MM.1S (cell line): ENCODE measurements around the gene CD101.

Source experiments
- DNase-seq: peaks from one replicate; pipeline ENCODE4 v3.0.0-alpha.2; 2015
- H2AFZ ChIP-seq: fragments of 300-600 bp; sonication (generic); 2 replicates; pipeline ENCODE4 v1.6.0; 2016; ENCODE audit warnings: antibody characterized with exemption, low read length
- H3F3A ChIP-seq: fragments of 300-600 bp; sonication (generic); 2 replicates; pipeline ENCODE4 v1.6.1; 2016; ENCODE audit warnings: mild to moderate bottlenecking, antibody characterized with exemption, low read length, moderate library complexity, mixed read lengths; ENCODE audit not compliant: insufficient read depth
- H3K27ac ChIP-seq: fragments of 300-600 bp; sonication (generic); 2 replicates; pipeline ENCODE4 v1.5.1; 2016; ENCODE audit warnings: mild to moderate bottlenecking, low read length
- H3K27me3 ChIP-seq: fragments of 300-600 bp; sonication (generic); replicated peaks from 2 replicates; pipeline ENCODE4 v1.6.0; 2016; ENCODE audit warnings: low read length; ENCODE audit not compliant: insufficient read depth
- H3K36me3 ChIP-seq: fragments of 300-600 bp; sonication (generic); replicated peaks from 2 replicates; pipeline ENCODE4 v1.6.1; 2016; ENCODE audit warnings: mild to moderate bottlenecking, low read length, mixed read lengths; ENCODE audit not compliant: insufficient read depth
- H3K4me1 ChIP-seq: fragments of 300-600 bp; sonication (generic); 2 replicates; pipeline ENCODE4 v1.6.1; 2016; ENCODE audit warnings: low read length, mixed read lengths
- H3K4me2 ChIP-seq: fragments of 300-600 bp; sonication (generic); 2 replicates; pipeline ENCODE4 v1.6.0; 2016; ENCODE audit warnings: low read depth, low read length
- H3K4me3 ChIP-seq: fragments of 300-600 bp; sonication (generic); 2 replicates; pipeline ENCODE4 v1.5.1; 2016; ENCODE audit warnings: low read length, mixed read lengths
- H3K79me2 ChIP-seq: fragments of 300-600 bp; sonication (generic); 2 replicates; pipeline ENCODE4 v1.6.1; 2016; ENCODE audit warnings: mixed run types, low read length, mixed read lengths
- H3K9ac ChIP-seq: fragments of 300-600 bp; sonication (generic); 2 replicates; pipeline ENCODE4 v1.6.1; 2016; ENCODE audit warnings: low read length, mixed read lengths
- H3K9me2 ChIP-seq: fragments of 300-600 bp; sonication (generic); replicated peaks from 2 replicates; pipeline ENCODE4 v1.6.1; 2016; ENCODE audit warnings: mild to moderate bottlenecking, low read length, mixed read lengths; ENCODE audit not compliant: insufficient read depth
- H3K9me3 ChIP-seq: fragments of 300-600 bp; sonication (generic); replicated peaks from 2 replicates; pipeline ENCODE4 v1.6.1; 2016; ENCODE audit warnings: mild to moderate bottlenecking, low read length, mixed read lengths; ENCODE audit not compliant: insufficient read depth
- H4K20me1 ChIP-seq: fragments of 300-600 bp; sonication (generic); 2 replicates; pipeline ENCODE4 v1.6.1; 2016; ENCODE audit warnings: mild to moderate bottlenecking, low read length, moderate library complexity, mixed read lengths; ENCODE audit not compliant: insufficient read depth
- EZH2 ChIP-seq: fragments of 300-600 bp; sonication (generic); optimal IDR thresholded peaks from 2 replicates; pipeline ENCODE3; 2017; ENCODE audit warnings: low read depth, mild to moderate bottlenecking, antibody characterized with exemption, low read length, mixed read lengths
- EZH2phosphoT487 ChIP-seq: fragments of 300-600 bp; sonication (generic); IDR thresholded peaks from 2 replicates; pipeline ENCODE4 v1.6.1; 2018; ENCODE audit warnings: antibody characterized with exemption, low read length
- TF ChIP-seq, protein P1 (sequence below): fragments of 300-600 bp; sonication (generic); IDR thresholded peaks from 2 replicates; pipeline ENCODE4 v1.5.1; 2016; ENCODE audit warnings: antibody characterized with exemption, low read length, mixed read lengths

CD101 gene

DNA sequence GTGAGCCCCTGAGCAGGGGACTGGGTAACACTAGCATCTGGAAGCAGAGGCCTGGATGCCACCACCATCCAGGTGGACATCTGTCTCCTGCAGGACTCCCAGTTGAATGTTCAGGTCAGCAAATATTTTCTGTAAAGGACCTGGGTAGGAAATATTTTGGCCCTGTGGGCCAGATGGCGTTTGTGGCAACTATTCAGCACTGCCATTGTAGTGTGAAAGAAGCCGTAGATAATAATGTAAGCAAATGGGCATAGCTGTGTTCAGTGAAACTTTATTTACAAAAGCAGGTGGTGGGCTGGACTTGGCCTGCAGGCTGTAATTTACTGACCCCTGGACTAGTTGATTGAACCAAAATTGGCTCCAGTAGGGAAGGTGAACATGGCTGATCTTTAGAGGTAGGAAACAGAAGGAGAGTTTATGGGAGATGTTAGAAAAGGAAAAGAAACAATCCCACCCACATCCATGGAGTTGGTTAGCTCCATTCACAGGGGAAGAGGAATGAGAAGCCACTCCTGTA lies 20.0 kb upstream of the CD101 start:
- Histone ChIP-seq H3F3A (no peaks in the 10 kb centered on the region), H2AFZ (no peak overlapping the region), H3K36me3 (no peaks in the 10 kb centered on the region), H3K4me3 (no peak overlapping the region), H3K9ac (no peak overlapping the region), H3K4me1 (no peaks in the 10 kb centered on the region), H3K79me2 (no peaks in the 10 kb centered on the region), H3K27me3 (no peaks in the 10 kb centered on the region), H3K9me2 (no peaks in the 10 kb centered on the region), H3K9me3 (no peaks in the 10 kb centered on the region), H3K27ac (no peak overlapping the region), H4K20me1 (no peaks in the 10 kb centered on the region), H3K4me2 (no peak overlapping the region)
- no peak for DNase-seq
- TF ChIP-seq, protein P1, sequence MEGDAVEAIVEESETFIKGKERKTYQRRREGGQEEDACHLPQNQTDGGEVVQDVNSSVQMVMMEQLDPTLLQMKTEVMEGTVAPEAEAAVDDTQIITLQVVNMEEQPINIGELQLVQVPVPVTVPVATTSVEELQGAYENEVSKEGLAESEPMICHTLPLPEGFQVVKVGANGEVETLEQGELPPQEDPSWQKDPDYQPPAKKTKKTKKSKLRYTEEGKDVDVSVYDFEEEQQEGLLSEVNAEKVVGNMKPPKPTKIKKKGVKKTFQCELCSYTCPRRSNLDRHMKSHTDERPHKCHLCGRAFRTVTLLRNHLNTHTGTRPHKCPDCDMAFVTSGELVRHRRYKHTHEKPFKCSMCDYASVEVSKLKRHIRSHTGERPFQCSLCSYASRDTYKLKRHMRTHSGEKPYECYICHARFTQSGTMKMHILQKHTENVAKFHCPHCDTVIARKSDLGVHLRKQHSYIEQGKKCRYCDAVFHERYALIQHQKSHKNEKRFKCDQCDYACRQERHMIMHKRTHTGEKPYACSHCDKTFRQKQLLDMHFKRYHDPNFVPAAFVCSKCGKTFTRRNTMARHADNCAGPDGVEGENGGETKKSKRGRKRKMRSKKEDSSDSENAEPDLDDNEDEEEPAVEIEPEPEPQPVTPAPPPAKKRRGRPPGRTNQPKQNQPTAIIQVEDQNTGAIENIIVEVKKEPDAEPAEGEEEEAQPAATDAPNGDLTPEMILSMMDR, result no peak
- TF ChIP-seq EZH2 (no peak), EZH2phosphoT487 (no peak)

GRCh38 chr1:116982319-116983004 lies 19.1 kb upstream of the CD101 start:
- Histone ChIP-seq H3K27me3 (no peaks in the 10 kb centered on the region), H3K4me1 (no peaks in the 10 kb centered on the region), H3K4me2 (no peak overlapping the region), H3K4me3 (no peak overlapping the region), H3K9me3 (no peaks in the 10 kb centered on the region), H2AFZ (no peak overlapping the region), H3K27ac (no peak overlapping the region), H3K9me2 (no peaks in the 10 kb centered on the region), H3K79me2 (no peaks in the 10 kb centered on the region), H3F3A (no peaks in the 10 kb centered on the region), H3K9ac (no peak overlapping the region), H4K20me1 (no peaks in the 10 kb centered on the region), H3K36me3 (no peaks in the 10 kb centered on the region)
- DNase-seq, result no peak
- TF ChIP-seq EZH2, result no peak
- TF ChIP-seq EZH2phosphoT487, result no peak
- TF ChIP-seq, protein P1, result no peak

- no peak for DNase-seq
- H3K4me1 ChIP-seq, result no peaks in the 10 kb centered on the region
- H3K9ac ChIP-seq, result no peak overlapping the region
- no peaks in the 10 kb centered on the region for H3F3A ChIP-seq
- no peaks in the 10 kb centered on the region for H3K9me3 ChIP-seq
- TF ChIP-seq EZH2 (no peak), EZH2phosphoT487 (no peak)
- TF ChIP-seq, protein P1, result no peak
- no peak overlapping the region for H2AFZ ChIP-seq
- H3K27me3 ChIP-seq, result no peaks in the 10 kb centered on the region
- no peaks in the 10 kb centered on the region for H3K79me2 ChIP-seq
- H3K4me2 ChIP-seq, result no peak overlapping the region
- H3K4me3 ChIP-seq, result no peak overlapping the region
- no peaks in the 10 kb centered on the region for H3K9me2 ChIP-seq
- H4K20me1 ChIP-seq, result no peaks in the 10 kb centered on the region
- no peak overlapping the region for H3K27ac ChIP-seq
- H3K36me3 ChIP-seq, result no peaks in the 10 kb centered on the region
Observed at GRCh38 chr1:116983112-116983511, 18.4 kb upstream of the CD101 start.
